ENCODE data around the gene TEX26.
A peak's percentile ranks its signal among the peaks of the same experiment; 100 is the strongest.

The TEX26 gene

DNA sequence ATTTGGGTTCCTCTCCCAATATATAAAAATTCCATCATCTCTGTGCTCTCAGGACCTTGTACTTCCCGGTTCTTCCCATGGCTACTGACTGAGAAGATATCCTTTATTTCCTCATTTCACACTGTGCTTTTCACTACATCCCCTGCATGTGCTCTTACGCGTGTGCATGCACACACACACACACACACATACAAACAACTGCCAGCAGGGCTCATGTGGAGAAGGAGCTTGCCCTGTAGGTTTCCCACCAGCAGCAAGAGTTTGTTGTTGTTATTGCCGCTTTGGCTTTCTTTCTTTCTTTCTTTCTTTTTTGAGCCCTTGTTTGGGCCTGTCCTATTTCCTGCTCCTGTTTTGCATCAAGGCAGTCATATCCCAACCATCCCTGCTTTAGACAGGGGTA is 43.6 kb downstream of the TEX26 start:
- no peak for DNase-seq (ENCODE audit: low spot score)

- DNase-seq (ENCODE audit: low spot score): peak; percentile 16
Measured at GRCh38 chr13:30978981-30979956, 46.8 kb downstream of the TEX26 start.

DNA sequence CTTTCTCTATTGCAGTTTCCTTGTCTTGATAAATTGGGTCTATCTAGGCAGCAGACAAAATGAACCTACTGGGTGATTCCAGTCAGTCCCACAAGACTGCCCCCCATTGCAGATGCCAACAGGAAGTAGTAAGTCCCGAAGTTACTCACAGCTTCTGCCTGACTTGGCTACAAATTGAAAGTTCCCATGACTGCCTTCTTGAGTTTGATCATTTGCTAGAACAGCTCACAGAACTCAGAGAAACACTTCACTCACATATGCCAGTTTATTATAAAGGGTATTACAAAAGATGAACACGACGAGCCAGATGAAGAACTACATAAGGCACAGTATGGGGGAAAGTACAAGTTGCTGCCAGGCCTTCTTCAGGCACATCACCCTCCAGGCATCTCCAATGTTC is 50.0 kb downstream of the TEX26 start:
- DNase-seq (ENCODE audit: low spot score): no peak

DNA sequence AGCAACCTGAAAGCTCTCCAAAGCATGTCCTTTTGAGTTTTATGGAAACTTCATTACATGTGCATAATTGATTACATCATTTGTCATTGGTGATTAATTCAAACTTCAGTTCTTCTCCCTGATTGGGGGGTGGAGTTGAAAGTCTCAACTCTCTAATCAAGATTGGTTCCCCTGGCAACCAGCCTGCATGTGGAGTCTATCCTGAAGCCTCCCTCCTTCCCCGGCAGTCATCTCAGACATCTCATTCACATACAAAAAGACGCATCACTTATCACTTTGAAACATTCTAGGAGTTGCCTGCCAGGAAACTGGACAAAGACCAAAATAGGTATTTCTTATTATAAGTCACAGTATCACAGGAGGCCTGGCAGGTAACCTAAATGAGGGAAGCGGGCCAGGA is 50.5 kb downstream of the TEX26 start:
- DNase-seq (ENCODE audit: low spot score): no peak

DNA sequence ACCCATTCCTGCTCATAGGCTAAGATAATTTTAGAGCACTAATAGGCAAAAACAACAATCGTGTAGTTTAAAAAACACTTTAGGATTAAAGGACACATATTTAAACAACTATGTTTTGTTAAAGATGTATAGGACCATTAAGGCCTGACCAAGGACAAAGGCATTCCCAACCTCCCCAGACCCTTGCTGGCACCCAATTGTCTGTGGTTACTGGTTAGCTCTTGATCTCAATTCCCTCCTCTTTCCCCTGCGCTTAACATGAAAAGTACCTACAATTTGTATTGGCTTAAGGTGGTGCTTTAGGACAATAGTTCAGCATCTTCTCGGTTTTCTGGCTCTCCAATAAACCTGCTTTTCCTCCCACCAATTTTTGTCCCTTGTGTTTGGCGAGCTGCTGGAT is 51.0 kb downstream of the TEX26 start:
- no peak for DNase-seq (ENCODE audit: low spot score)

- no peak for DNase-seq (ENCODE audit: low spot score)
Measured at GRCh38 chr13:30984620-30985019, 52.2 kb downstream of the TEX26 start.

DNA sequence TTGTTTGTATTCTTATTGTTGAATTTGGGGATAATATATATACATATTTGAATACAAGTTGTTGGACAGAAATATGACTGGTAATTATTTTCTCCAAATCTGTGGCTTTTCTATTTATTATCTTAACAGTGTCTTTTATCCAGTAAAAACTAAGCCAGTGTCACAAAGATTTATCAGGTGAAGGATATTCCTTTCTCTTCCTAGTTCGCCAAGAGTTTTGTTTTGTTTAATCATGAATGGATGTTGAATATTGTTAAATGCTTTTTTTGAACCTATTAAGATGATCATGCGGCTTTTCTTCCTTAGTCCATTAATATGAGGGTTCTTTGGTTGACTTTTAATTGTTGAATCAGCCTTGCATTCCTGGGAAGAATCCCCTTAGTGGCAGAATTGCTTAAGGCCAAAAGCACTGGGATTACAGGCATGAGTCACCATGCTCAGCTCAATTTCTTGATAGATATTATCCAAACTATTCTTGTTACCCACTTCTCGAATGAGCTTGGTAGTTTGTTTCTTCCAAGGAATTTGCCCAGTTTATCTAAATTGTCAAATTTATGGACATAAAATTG is 53.3 kb downstream of the TEX26 start:
- DNase-seq (ENCODE audit: low spot score): no peak

DNA sequence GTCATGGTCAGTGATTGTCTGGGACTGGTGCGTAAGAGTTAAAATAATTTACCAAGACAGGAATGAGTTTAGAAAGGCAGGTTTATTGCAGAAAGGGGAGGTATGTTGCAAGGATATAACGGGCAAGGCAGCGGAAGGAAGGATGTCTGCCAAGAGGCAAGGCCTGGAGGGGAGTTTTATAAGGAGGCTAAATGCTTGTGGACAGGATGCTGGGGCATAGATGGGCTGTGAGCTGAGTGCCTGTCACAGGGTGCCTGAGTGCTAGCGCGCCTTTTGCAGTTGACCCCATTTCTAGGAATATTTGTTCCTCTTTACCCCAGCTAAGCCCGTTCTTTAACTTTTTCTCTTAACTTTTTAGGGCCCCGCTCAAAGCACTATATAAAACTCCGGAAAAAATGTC is 58.7 kb downstream of the TEX26 start:
- no peak for DNase-seq (ENCODE audit: low spot score)

GRCh38 chr13:30991922-30992321 is 59.5 kb downstream of the TEX26 start:
- no peak for DNase-seq (ENCODE audit: low spot score)

DNA sequence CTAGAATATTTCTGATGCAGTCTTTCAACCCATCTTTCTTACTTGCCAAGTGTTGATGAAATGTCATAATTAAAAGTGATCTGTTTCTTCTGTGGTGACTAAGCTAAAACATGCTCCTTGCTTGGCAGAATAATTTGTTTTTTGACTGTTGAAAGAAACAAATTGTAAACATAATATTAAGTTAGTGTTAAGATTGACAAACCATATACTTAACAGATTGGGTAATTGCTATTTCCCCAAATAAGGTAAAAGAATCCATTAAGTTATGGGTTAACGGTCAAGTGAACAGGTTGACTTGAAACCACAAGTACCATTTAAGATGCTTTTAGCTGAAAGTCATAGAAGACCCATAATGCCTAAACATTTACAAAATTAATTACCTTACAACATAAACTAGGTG is 62.9 kb downstream of the TEX26 start:
- DNase-seq (ENCODE audit: low spot score): no peak

GRCh38 chr13:30997697-30998096 is 65.2 kb downstream of the TEX26 start:
- no peak for DNase-seq (ENCODE audit: low spot score)

DNA sequence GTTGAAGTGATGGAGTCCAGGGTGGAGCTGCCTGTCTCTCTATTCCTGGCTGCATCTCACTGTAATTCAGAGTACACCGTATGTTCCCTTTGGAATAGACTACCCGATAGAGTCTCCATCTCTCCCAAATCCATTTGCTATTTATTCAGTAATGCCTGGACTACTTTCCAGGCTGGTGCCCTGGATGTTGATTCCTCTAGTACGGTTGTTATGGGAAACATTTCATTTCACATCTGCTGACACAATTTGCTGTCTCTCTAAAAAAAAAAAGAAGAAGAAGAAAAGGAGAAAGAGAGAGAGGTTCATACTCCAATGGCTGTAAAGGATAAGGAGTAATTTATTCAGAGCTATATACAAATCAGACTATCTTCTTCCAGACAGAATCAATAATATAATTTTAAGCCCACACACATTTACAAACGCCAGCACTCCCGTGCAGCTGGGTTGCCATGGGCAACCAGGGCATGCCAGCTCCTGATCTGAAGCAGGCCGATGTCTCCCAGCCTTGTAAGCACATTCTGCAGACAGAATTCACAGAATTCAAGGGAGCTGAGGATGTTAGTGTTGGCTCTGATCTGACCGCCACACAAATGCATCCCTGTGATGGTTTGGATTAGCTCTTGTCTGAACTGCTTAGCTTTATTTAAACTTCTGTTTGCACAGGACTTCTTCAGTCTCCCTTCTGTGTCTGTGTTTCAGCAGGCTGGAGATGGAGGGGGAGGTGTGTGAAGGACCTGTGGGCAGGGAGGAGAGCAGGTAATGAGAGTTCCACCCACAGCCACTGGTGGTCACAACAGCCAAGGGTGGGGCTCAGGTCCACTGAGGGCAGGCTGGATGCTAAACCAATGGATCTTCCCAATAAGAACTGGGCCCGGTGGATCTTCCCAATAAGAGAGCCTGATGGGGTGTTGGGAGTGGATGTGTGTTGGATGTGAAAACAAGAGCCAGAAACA is 66.0 kb downstream of the TEX26 start:
- DNase-seq (ENCODE audit: low spot score): no peak

DNA sequence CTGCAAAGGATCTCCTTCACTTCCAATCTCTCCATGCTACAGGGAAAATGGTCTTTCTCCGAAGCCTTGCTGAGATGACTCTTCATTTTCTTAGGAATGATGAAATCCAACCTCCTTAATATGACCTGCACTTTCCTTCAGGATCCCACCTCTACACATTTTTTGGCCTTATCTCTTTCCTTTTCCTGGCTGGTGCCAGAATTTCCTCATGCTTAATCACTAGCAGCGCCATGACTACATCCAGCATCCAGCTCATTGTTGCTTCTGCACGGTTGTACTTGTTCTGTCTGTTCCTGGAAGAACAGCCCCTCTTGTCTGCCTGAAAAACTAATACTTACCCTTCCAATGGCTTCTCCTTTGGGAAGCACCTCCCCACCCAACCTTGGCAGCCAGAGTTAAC is 68.4 kb downstream of the TEX26 start:
- no peak for DNase-seq (ENCODE audit: low spot score)

GRCh38 chr13:31001647-31002046 is 69.2 kb downstream of the TEX26 start:
- DNase-seq (ENCODE audit: low spot score): no peak

DNA sequence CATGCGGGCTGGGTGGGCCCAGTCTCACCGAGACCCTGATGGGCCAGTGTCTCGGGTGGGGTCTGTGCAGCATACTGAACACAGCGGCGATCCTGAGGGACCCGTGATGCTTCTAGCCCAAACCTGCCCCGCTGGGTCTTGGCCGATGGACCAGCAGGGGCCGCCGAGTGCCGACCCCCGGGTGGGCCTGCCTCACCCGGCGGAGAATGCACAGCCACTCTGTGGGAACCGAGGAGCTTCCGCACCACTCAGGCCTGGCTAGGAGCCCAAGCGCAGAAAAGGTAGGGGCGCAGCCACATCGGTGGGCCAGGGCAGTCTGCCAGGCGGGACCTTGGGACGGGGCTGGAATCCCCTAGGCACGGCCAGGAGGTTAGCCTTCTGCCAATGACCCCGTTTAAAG is 72.6 kb downstream of the TEX26 start:
- DNase-seq (ENCODE audit: low spot score): no peak

- DNase-seq (ENCODE audit: low spot score): no peak
Measured at GRCh38 chr13:31007417-31007816, 75.0 kb downstream of the TEX26 start.

DNA sequence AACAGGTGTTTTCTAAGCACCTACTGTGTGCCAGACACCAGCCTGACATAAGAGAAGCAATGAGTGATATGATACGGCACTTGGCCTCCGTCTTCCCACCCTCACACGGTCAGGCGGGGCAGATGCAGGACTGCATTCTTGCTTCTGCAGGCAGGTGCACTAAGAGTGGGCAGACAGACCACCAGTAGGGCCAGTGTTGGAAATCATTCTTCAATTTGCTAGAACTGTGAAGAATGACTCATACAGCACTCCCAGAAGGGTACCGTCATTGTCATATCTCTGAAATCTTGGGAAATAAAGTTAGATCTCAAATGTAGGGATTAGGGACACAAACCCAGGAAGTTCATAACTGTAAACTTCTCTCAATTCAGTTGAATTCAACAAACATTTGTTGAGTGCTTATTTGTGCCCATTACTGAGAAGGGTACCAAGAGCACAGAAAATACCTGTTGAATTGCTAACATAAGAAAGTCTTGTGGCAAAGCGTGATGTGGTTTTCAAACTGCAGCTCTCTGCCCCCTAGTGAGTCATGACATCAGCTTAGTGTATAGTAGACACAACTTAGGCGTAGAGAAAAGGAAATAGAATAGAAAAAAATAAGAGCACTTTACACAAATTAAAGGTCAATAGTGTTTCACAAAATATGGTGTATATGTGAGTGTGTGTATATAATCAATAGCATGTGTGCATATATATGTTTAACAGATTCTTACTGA is 76.1 kb downstream of the TEX26 start:
- DNase-seq (ENCODE audit: low spot score): no peak

- DNase-seq (ENCODE audit: low spot score): no peak
Measured at GRCh38 chr13:31009166-31009565, 76.7 kb downstream of the TEX26 start.

GRCh38 chr13:31010296-31010695 is 77.8 kb downstream of the TEX26 start:
- DNase-seq (ENCODE audit: low spot score): no peak

DNA sequence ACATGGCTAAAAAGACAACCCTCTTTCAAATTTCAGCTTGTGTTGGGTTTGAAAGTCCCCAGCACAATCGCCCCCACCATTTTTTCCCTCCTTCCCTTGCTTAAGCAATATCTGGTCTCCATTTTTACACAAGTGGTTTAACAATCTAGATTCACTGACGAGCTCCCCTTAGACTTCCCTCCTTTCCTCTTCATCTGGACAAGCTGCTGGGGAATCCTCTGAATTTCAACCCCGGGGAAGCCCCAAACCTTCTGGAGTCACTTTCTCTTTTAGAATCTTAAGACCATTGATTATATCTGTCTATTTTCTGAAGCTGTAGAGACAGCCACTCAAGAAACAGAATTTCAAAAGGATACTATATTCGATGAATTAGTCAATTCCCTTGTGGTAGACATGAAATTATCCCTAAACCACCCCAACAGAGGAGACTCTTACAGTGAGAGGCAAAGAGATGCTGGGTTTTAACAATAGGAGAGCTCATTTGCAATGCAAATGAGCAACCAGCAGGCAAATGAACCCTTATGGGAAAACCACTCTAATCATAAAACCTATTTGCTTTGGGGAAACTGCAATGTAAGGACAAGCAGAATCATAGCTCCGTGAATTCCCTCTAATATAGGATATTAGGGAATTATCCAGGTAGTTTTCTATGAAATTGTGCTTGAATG is 78.9 kb downstream of the TEX26 start:
- no peak for DNase-seq (ENCODE audit: low spot score)
